SK-N-SH treated with all-trans-retinoic acid at 6 μM for 48 hours (cell line): ENCODE results near the gene SULT2B1.

Experiments
- ARNTL ChIP-seq: fragments of 450-650 bp; formaldehyde crosslinking; IDR thresholded peaks from 2 replicates; pipeline ENCODE4 v1.5.0; 2020; ENCODE audit warnings: low read depth, mild to moderate bottlenecking, moderate library complexity, borderline replicate concordance
- ESRRG ChIP-seq: fragments of 250-450 bp; sonication (Bioruptor Pico); IDR thresholded peaks from 2 replicates; pipeline ENCODE4 v1.6.1; 2021; ENCODE audit warnings: mild to moderate bottlenecking
- ISL1 ChIP-seq: fragments of 250-450 bp; sonication (Bioruptor Pico); IDR thresholded peaks from 2 replicates; pipeline ENCODE4 v2.1.2; 2022; ENCODE audit warnings: mild to moderate bottlenecking, moderate library complexity
- PATZ1 ChIP-seq: fragments of 250-450 bp; sonication (Bioruptor Pico); IDR thresholded peaks from 2 replicates; pipeline ENCODE4 v1.8.0; 2020; ENCODE audit warnings: mild to moderate bottlenecking, moderate library complexity, borderline replicate concordance
- PPARA ChIP-seq: fragments of 250-450 bp; sonication (Bioruptor Pico); IDR thresholded peaks from 2 replicates; pipeline ENCODE4 v1.5.0; 2020; ENCODE audit warnings: mild to moderate bottlenecking, borderline replicate concordance
- SNAI2 ChIP-seq: fragments of 250-450 bp; sonication (Bioruptor Pico); IDR thresholded peaks from 2 replicates; pipeline ENCODE4 v1.5.0; 2020; ENCODE audit warnings: mild to moderate bottlenecking, moderate library complexity
- TCF4 ChIP-seq: fragments of 250-450 bp; sonication (Bioruptor Pico); IDR thresholded peaks from 2 replicates; pipeline ENCODE4 v1.8.0; 2021; ENCODE audit warnings: mild to moderate bottlenecking, moderate library complexity, borderline replicate concordance
- TOX ChIP-seq: fragments of 250-450 bp; sonication (Bioruptor Pico); IDR thresholded peaks from 2 replicates; pipeline ENCODE4 v1.8.0; 2021; ENCODE audit warnings: mild to moderate bottlenecking, moderate library complexity, borderline replicate concordance
- ZFP30 ChIP-seq: fragments of 450-650 bp; formaldehyde crosslinking; IDR thresholded peaks from 2 replicates; pipeline ENCODE4 v1.5.0; 2022; ENCODE audit warnings: mild to moderate bottlenecking, moderate library complexity
- ZNF70 ChIP-seq: fragments of 450-650 bp; formaldehyde crosslinking; IDR thresholded peaks from 2 replicates; pipeline ENCODE4 v1.5.0; 2020; ENCODE audit warnings: mild to moderate bottlenecking, moderate library complexity
- ZNF8 ChIP-seq: fragments of 450-650 bp; formaldehyde crosslinking; IDR thresholded peaks from 2 replicates; pipeline ENCODE4 v1.5.0; 2020; ENCODE audit warnings: mild to moderate bottlenecking, moderate library complexity
- TF ChIP-seq, protein P1 (sequence below): fragments of 250-450 bp; sonication (Bioruptor Pico); IDR thresholded peaks from 2 replicates; pipeline ENCODE4 v1.5.0; 2020; ENCODE audit warnings: mild to moderate bottlenecking, moderate library complexity

- TF ChIP-seq ZNF70 (CRISPR knock-in tag) (no peak), ZNF8 (CRISPR knock-in tag) (no peak), ARNTL (CRISPR knock-in tag) (no peak), SNAI2 (CRISPR knock-in tag) (no peak), PPARA (no peak), TCF4 (CRISPR knock-in tag) (no peak), TOX (CRISPR knock-in tag) (no peak), ESRRG (CRISPR knock-in tag) (no peak), ZFP30 (no peak), PATZ1 (CRISPR knock-in tag) (no peak), ISL1 (CRISPR knock-in tag) (no peak)
- TF ChIP-seq, protein P1, sequence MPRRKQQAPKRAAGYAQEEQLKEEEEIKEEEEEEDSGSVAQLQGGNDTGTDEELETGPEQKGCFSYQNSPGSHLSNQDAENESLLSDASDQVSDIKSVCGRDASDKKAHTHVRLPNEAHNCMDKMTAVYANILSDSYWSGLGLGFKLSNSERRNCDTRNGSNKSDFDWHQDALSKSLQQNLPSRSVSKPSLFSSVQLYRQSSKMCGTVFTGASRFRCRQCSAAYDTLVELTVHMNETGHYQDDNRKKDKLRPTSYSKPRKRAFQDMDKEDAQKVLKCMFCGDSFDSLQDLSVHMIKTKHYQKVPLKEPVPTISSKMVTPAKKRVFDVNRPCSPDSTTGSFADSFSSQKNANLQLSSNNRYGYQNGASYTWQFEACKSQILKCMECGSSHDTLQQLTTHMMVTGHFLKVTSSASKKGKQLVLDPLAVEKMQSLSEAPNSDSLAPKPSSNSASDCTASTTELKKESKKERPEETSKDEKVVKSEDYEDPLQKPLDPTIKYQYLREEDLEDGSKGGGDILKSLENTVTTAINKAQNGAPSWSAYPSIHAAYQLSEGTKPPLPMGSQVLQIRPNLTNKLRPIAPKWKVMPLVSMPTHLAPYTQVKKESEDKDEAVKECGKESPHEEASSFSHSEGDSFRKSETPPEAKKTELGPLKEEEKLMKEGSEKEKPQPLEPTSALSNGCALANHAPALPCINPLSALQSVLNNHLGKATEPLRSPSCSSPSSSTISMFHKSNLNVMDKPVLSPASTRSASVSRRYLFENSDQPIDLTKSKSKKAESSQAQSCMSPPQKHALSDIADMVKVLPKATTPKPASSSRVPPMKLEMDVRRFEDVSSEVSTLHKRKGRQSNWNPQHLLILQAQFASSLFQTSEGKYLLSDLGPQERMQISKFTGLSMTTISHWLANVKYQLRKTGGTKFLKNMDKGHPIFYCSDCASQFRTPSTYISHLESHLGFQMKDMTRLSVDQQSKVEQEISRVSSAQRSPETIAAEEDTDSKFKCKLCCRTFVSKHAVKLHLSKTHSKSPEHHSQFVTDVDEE (CRISPR knock-in tag) = no peak
Observed at GRCh38 chr19:48520134-48520533, 31.8 kb upstream of the SULT2B1 start.
